Measurements from ENCODE around the gene C10orf90.
"Not testable (repeated sequence)": the region's sequence is repeated elsewhere in the genome, so short reads cannot be mapped to it uniquely, and the experiment has no call there.

Gene C10orf90

DNA sequence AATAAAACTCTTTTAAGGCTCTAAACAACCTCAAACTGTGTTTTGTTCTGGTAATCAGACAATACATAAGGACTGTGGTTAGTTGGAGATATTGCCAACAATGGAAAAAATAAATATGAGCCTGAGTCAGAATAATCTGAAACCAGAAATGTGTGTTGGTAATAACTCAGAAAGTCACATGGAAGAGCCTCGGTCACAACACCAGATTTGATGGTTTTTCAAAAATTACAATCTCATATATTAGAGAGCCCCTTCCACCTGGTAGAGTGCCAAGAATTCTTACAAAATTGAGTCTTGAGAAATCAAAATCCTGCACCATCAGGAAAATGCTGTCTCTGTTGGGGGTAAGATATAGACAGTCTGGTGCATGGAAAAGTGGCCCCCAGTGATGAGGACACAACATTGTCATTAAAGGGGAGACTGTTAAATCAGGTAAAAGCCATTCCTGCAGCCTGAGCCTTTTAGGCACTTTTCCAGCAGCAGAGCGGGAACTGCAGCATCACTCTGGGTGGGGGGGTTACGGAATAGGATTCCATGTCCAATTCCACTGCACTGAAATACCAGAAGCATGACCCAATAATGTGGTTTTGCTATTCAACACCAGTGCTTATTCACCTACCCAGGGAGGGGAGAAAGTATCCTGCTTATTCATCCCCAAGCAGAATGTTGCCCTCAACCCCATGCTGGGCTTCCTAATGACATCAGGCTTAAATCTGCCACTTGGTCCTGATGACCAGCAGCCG lies 272.7 kb downstream of the C10orf90 start:
- no peaks in the 10 kb centered on the region for H3K9me3 Mint-ChIP-seq (ENCODE audit: low read depth)
- no peaks in the 10 kb centered on the region for H3K36me3 Mint-ChIP-seq
- no peak overlapping the region for H3K4me3 Mint-ChIP-seq
- peaks cover 1% of the 10 kb centered on the region for H3K27me3 Mint-ChIP-seq
- H3K27ac Mint-ChIP-seq: no peak overlapping the region
- H3K4me1 Mint-ChIP-seq (ENCODE audit: low read depth): no peaks in the 10 kb centered on the region

DNA sequence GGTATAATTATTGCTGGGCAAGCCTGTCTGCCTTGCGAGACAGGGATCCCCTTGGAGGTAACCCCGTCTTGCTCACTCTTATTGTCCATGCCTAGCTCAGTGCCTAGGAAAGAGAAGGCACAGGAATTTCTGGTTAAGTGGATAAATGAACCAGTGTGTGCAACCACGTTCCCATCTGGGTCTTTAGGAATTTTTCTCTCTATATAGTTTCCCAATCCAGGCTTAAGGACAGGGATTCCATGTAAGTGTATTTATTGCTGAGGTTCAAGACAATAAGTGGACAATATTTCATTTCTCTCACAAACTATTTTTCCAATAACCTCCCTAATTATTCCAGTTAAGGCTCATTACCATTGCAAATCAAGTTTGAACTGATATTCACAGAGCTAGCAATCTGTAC lies 273.3 kb downstream of the C10orf90 start:
- Mint-ChIP-seq H3K36me3 (no peaks in the 10 kb centered on the region), H3K4me1 (ENCODE audit: low read depth) (no peaks in the 10 kb centered on the region), H3K9me3 (ENCODE audit: low read depth) (no peaks in the 10 kb centered on the region), H3K4me3 (no peak overlapping the region), H3K27me3 (peaks cover 1% of the 10 kb centered on the region), H3K27ac (no peak overlapping the region)

- no peaks in the 10 kb centered on the region for H3K4me1 Mint-ChIP-seq (ENCODE audit: low read depth)
- no peaks in the 10 kb centered on the region for H3K9me3 Mint-ChIP-seq (ENCODE audit: low read depth)
- H3K4me3 Mint-ChIP-seq: no peak overlapping the region
- H3K36me3 Mint-ChIP-seq: no peaks in the 10 kb centered on the region
- H3K27ac Mint-ChIP-seq: no peak overlapping the region
- H3K27me3 Mint-ChIP-seq: peaks cover 1% of the 10 kb centered on the region
These were observed 275.5 kb downstream of the C10orf90 start for GRCh38 chr10:126394948-126395347.

DNA sequence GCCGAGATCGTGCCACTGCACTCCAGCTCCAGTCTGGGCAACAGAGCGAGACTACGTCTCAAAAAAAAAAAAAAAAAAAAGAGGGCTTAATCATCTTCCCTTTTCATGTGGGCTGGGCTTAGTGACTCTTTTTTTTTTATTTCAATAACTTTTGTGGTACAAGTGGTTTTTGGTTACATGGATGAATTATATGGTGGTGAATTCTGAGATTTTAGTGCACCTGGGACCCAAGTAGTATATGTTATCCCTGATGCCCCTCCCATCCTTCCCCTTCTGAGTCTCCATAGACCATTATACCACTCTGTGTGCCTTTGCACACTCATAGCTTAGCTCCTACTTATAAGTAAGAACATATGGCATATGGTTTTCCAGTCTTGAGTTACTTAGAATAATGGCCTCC lies 277.4 kb downstream of the C10orf90 start:
- no peaks in the 10 kb centered on the region for H3K4me1 Mint-ChIP-seq (ENCODE audit: low read depth)
- no peak overlapping the region for H3K27ac Mint-ChIP-seq
- no peaks in the 10 kb centered on the region for H3K9me3 Mint-ChIP-seq (ENCODE audit: low read depth)
- no peak overlapping the region for H3K4me3 Mint-ChIP-seq
- H3K27me3 Mint-ChIP-seq: peaks cover 5% of the 10 kb centered on the region
- no peaks in the 10 kb centered on the region for H3K36me3 Mint-ChIP-seq

DNA sequence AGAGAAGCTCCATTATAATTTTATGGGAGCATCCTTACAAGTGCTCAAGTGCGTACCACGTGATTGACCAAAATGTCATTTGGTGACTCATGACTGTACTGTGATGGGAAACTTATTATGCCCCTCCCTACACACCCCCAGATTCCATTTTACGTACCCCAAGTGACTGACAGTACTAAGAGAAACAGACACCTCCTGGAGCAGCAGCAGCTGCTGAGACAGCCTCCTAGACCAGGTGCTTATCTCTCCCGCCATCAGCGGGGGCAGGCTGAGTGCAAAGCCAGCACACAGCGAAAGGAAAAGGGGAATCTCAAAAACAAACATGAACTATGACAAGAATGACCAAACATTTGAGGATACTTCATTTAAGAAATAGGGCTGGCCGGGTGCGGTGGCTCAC lies 278.0 kb downstream of the C10orf90 start:
- Mint-ChIP-seq H3K4me3 (no peak overlapping the region), H3K27ac (no peak overlapping the region), H3K4me1 (ENCODE audit: low read depth) (no peaks in the 10 kb centered on the region), H3K27me3 (peaks cover 5% of the 10 kb centered on the region), H3K9me3 (ENCODE audit: low read depth) (no peaks in the 10 kb centered on the region), H3K36me3 (no peaks in the 10 kb centered on the region)

DNA sequence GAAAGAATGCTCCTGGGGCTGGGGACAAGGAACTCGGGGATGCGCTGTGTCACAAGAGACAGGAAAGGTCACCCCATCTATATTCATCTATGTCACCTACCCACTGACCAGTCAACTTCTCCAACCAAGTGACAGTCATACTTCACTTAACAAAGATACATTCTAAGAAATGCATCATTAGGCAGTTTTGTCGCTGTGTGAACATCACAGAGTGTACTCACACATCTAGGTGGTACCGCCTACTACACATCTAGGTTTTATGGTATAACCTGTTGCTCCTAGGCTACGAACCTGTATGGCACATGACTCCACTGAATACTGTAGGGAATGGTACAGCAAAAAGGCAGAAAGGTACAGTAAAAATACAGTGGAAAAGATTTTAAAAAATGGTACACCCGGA lies 278.4 kb downstream of the C10orf90 start:
- Mint-ChIP-seq H3K4me1 (ENCODE audit: low read depth) (peaks cover 2% of the 10 kb centered on the region), H3K9me3 (ENCODE audit: low read depth) (no peaks in the 10 kb centered on the region), H3K4me3 (no peak overlapping the region), H3K27ac (no peak overlapping the region), H3K36me3 (no peaks in the 10 kb centered on the region), H3K27me3 (peaks cover 8% of the 10 kb centered on the region)

DNA sequence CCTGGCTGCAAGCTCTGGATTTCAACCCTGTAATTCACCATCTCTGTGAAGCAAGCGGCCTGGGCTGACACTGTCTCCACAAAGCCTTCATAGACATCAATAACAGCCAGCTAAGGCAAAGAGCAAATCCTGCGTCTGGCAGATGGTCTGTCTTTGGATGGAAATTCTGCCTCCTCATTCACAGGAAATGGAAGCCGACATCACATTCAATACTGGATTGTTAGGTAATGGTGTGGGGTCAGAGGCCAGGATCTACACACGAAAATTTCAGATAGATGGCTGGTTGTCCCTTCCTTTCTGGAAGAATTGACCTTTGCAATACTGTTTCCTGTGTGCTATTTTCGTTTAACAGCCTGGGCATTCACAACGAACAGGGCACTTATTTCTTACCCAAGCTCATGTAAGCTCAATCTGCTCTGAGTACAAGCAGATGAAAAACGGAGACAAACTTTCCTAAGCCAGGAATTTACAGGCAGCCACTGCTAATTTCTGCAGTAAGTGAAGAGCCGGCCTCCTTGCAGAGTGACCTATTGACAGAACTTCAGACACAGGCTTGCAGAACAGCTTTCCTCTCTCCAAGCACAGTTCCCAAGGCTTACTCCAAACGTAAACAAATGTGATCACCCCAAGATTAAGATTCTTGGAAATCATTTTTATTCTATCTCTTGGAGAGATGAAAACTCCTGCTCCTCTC lies 279.2 kb downstream of the C10orf90 start:
- Mint-ChIP-seq H3K27me3 (peaks cover 15% of the 10 kb centered on the region), H3K36me3 (no peaks in the 10 kb centered on the region), H3K4me1 (ENCODE audit: low read depth) (peaks cover 6% of the 10 kb centered on the region), H3K27ac (no peak overlapping the region), H3K9me3 (ENCODE audit: low read depth) (no peaks in the 10 kb centered on the region), H3K4me3 (no peak overlapping the region)

- Mint-ChIP-seq H3K36me3 (no peaks in the 10 kb centered on the region), H3K4me3 (no peak overlapping the region), H3K27ac (no peak overlapping the region), H3K9me3 (ENCODE audit: low read depth) (no peaks in the 10 kb centered on the region), H3K4me1 (ENCODE audit: low read depth) (peaks cover 6% of the 10 kb centered on the region), H3K27me3 (peaks cover 24% of the 10 kb centered on the region)
These were observed 280.2 kb downstream of the C10orf90 start for GRCh38 chr10:126390324-126390723.

GRCh38 chr10:126387931-126388911 lies 282.3 kb downstream of the C10orf90 start, which contains the start of gene ADAM12:
TSS of gene ADAM12 (minus strand) at chr10:126388477. CDS start at chr10:126388145, 332 bp downstream.
- Mint-ChIP-seq H3K9me3 (ENCODE audit: low read depth) (no peaks in the 10 kb centered on the region), H3K4me1 (ENCODE audit: low read depth) (peaks cover 6% of the 10 kb centered on the region), H3K4me3 (no peak within 1 kb of the TSS), H3K27ac (no peak within 1 kb of the TSS), H3K27me3 (peaks cover 26% of the 10 kb centered on the region), H3K36me3 (no peaks in the 10 kb centered on the region)

DNA sequence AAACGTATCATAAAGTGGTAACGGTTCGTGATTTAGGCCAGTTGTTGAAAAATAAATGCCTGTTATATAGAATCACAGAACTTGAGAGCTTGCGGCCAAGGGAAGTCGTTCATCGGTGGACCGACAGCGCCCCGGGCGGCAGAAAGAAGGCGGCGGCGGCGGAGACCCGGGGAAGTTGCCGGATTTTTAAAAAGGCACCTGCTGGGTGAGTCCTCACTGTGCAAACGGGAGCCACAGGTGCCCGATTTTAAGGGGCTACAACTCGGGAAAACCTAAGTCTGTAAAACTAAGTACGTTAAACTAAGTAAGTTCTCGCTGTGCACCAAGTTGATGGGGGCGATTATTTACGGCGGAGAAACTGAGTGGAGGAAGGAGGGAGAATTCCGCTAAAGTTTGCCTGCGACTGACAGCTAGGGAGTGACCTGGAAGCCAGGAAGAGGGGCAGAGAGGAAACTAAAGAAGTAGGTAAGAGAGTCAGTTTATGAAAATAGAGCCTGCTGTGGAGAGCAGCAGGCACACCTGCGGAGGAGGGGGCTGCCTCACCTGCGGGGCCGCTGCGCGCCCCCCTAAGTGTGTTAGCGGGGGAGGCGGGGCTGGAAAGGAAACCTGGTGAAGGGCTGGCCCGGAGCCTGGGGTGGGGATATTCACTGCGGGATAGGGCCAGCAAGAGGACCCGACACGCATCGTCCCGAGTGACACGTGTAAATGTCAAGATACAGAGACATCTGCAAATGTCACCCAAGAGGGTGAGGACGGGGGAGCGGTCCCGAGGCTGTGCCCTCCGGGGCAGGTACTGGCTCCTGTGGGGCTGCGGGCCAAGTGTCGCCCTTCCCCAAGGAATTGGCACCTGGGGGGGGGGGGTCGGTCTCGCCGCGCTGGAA lies 283.2 kb downstream of the C10orf90 start:
- H3K9me3 Mint-ChIP-seq (ENCODE audit: low read depth): no peaks in the 10 kb centered on the region
- peak overlapping the region; percentile 6 for H3K4me3 Mint-ChIP-seq
- peaks cover 28% of the 10 kb centered on the region for H3K27me3 Mint-ChIP-seq
- no peak overlapping the region for H3K27ac Mint-ChIP-seq
- H3K4me1 Mint-ChIP-seq (ENCODE audit: low read depth): peaks cover 6% of the 10 kb centered on the region
- H3K36me3 Mint-ChIP-seq: no peaks in the 10 kb centered on the region

DNA sequence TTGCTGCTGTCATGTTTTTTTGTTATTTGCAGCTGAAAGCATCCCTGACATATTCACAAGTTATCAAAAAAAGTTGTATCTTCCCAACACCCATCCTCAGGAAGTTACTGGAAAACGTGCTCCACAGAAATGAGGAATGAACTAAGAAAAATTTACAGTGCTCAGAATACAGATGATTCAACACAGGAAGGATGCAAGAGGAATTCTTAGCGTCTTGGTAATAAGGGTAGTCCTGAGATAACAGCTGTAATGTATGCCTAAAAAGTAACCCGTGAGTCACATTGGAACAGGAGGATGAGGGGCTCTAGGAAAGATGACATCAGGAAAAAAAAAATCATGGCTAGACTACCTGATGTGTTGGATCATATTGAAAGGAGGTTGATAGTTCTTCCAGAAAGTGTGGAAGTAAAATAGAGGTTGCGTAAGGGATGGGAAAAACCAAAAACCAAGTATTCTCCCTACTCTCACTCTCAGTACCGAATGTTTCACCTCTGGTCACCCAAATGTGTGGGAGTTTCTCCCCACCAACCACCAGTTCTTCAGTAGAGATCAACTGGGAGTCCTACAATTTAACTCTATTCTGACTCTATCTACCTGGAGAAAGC lies 286.1 kb downstream of the C10orf90 start:
- no peaks in the 10 kb centered on the region for H3K36me3 Mint-ChIP-seq
- H3K27me3 Mint-ChIP-seq: peaks cover 24% of the 10 kb centered on the region
- peaks cover 6% of the 10 kb centered on the region for H3K4me1 Mint-ChIP-seq (ENCODE audit: low read depth)
- H3K27ac Mint-ChIP-seq: no peak overlapping the region
- no peak overlapping the region for H3K4me3 Mint-ChIP-seq
- no peaks in the 10 kb centered on the region for H3K9me3 Mint-ChIP-seq (ENCODE audit: low read depth)

DNA sequence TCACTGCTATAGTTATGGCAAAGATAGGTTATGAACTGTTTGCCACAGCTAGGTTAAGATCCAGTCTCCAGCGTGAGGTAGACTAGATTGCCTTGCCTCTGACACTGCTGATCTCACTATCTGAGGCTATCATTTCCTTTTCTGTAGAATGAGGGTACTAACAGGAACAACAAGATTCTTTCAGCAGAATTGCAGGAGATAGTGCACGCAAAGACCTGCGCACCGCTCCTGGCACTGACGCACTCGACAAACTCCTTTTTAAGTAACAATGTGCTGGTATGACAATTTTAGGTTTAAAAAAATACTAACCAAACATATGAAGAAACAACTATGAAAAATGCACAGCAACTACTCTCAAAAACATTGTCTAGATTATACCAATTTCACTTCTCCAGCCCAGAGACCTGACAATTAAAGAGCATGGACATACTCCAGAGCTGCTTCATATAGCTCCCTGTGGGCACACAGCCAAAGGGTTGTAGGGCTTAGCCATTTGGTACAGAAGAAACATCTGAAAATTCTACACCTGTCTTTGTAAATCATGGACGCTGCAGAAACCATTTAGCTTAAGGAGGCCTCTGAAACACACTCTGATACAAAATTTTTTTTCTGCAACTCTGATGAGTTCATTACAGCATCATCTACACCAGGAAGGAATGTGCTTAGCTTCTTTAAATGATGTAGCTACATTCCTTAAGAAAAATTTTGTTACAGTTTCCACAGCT lies 290.0 kb downstream of the C10orf90 start:
- H3K4me3 Mint-ChIP-seq: no peak overlapping the region
- peaks cover 6% of the 10 kb centered on the region for H3K27me3 Mint-ChIP-seq
- no peaks in the 10 kb centered on the region for H3K4me1 Mint-ChIP-seq (ENCODE audit: low read depth)
- no peak overlapping the region for H3K27ac Mint-ChIP-seq
- no peaks in the 10 kb centered on the region for H3K36me3 Mint-ChIP-seq
- no peaks in the 10 kb centered on the region for H3K9me3 Mint-ChIP-seq (ENCODE audit: low read depth)

GRCh38 chr10:126379166-126379565 lies 291.3 kb downstream of the C10orf90 start:
- not testable (repeated sequence) for H3K4me1 Mint-ChIP-seq (ENCODE audit: low read depth); H3K27ac Mint-ChIP-seq; H3K4me3 Mint-ChIP-seq; H3K27me3 Mint-ChIP-seq; H3K36me3 Mint-ChIP-seq
- H3K9me3 Mint-ChIP-seq (ENCODE audit: low read depth): peaks cover 11% of the 10 kb centered on the region

Data from activated naive CD8-positive, alpha-beta T cell (primary cell).